ENCODE results near the gene UBE2J2. TPM values are rescaled to one million over a fixed set of nuclear protein-coding genes. Genes with fewer than 3 reads are reported as not detected.

The UBE2J2 gene
- total and polyA plus RNA-seq, 2 of the 8 experiments (the other 6 are each of a cell fraction or from before 2014, with no cell fraction given) = 33.6 to 67.9 TPM

DNA sequence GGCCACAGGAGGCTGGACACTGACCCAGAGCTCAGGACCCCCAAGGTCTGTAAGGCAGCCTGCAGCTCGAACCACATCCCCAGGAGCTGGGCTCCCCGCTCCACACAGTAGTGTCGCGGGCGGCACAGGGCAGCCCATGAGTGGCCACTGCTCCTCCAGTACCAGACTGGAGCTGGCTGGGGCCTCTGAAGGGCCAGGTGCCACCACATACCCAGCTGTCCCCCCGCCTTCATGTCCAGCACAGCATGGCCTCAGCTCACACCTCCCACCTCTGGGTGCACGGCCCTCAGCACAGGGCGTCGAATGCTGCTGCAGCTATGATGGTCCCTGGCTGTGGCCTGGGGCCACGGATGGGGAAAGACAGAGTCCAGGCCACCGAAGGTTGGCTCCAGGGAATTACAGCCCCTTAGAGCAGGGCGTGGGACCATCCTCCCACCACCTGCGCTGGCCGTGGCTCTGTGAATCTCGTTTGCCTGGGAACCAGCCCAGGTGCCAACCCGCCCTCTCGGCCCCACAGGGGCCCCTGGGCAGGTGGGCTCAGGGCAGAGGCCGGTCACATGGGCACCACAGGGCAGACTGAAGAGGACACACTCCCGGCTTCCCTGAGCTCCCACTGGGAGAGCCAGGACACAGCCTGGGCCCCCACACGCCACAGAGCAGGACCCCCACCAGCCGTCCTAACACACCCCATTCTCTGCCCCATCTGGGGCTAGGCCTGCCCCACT is 57.6 kb downstream of the UBE2J2 start:
- H4K91ac ChIP-seq (replicated peaks; ENCODE audit: insufficient read length, low read length) = no peak overlapping the region
- ChIA-PET POLR2A (ENCODE audit: partially characterized antibody) (interaction anchor here (0.6 to 4.3 kb wide), 6 partner anchors 11 to 815 kb away, joined by 3 to 15 read pairs (median 4); partner anchors contain the start of gene B3GALT6), CTCF (ENCODE audit: partially characterized antibody) (interaction anchor here (0.7 to 1.9 kb wide), 9 partner anchors 9 to 232 kb away, joined by 3 to 12 read pairs (median 3); no protein-coding TSS in a partner anchor)
- TF ChIP-seq BRCA1 (IDR thresholded peaks at IDR 0.05; ENCODE audit: low read depth, low read length) = no peak
- TF ChIP-seq ATF3 (IDR thresholded peaks at IDR 0.05; ENCODE audit: insufficient read depth, low read depth, low read length) = no peak
- WGBS, 2 experiments (ENCODE audit: extremely low coverage in 1 of 2, insufficient coverage in 1 of 2, insufficient read length in 1 of 2, insufficient replicate concordance in 2 of 2, low coverage in 1 of 2, low lambda C conversion rate in 2 of 2, missing lambda C conversion rate in 1 of 2) = 91% methylated on average over 20 of the region's 21 CpGs; no CpG with 5 or more reads in 1 of the 2 experiments
- H3K18ac ChIP-seq (ENCODE audit: extremely low read depth, low read length) = no peak overlapping the region
- no peak overlapping the region for H3K4ac ChIP-seq (replicated peaks; ENCODE audit: insufficient read length, low read depth, low read length)
- H3K23ac ChIP-seq (ENCODE audit: insufficient read length) = no peak overlapping the region
- H3K27ac ChIP-seq (ENCODE audit: low read depth, low read length) = no peak overlapping the region
- no peak overlapping the region for H3K4me3 ChIP-seq (ENCODE audit: extremely low read depth in 1 of 4, insufficient read depth in 2 of 4, low read depth in 3 of 4, low read length in 4 of 4)
- H3K9me3 ChIP-seq (ENCODE audit: insufficient read depth in 2 of 2, low read depth in 1 of 2, low read length in 1 of 2) = no peaks in the 10 kb centered on the region
- no peak overlapping the region; the same call in 1 of the 2 replicates for H2BK12ac ChIP-seq (ENCODE audit: low read depth, low read length)
- no peak overlapping the region for H2BK20ac ChIP-seq (ENCODE audit: low read length)
- no peak overlapping the region for H3K9ac ChIP-seq (replicated peaks in 1 of 4; ENCODE audit: extremely low read depth in 1 of 4, low read depth in 3 of 4, low read length in 3 of 4)
- no peak overlapping the region for H2BK120ac ChIP-seq (replicated peaks; ENCODE audit: low read depth, low read length)
- FAIRE-seq = no peak
- H4K20me1 ChIP-seq (replicated peaks in 1 of 2; ENCODE audit: control insufficient read depth in 1 of 2, insufficient read depth in 2 of 2, low read length in 2 of 2) = peaks cover 3 to 10% of the 10 kb centered on the region in 2 experiments
- H3K79me1 ChIP-seq (ENCODE audit: low read depth, low read length) = peaks cover 2% of the 10 kb centered on the region; the same call in 1 of the 2 replicates
- no peak overlapping the region for H2AFZ ChIP-seq (ENCODE audit: low read length)
- no peaks in the 10 kb centered on the region for H3K27me3 ChIP-seq (replicated peaks in 1 of 4; ENCODE audit: control insufficient read depth in 3 of 4, extremely low read depth in 1 of 4, insufficient read depth in 3 of 4, low read length in 3 of 4)
- no peaks in the 10 kb centered on the region for H3K23me2 ChIP-seq (ENCODE audit: low read depth, low read length)
- no peak overlapping the region for H2AK5ac ChIP-seq (ENCODE audit: low read depth, low read length)
- no peak overlapping the region for H2BK15ac ChIP-seq (ENCODE audit: low read length)
- no peak overlapping the region for H3K14ac ChIP-seq (ENCODE audit: insufficient read length)
- H4K8ac ChIP-seq (ENCODE audit: extremely low read depth, insufficient read depth, low read length) = no peak overlapping the region; the same call in 1 of the 2 replicates
- no peak overlapping the region for H4K5ac ChIP-seq (ENCODE audit: insufficient read length, low read depth, low read length)
- peaks cover 0 to 18% (median 5%) of the 10 kb centered on the region in 4 experiments; a peak in 5 of 8 replicates for H3K36me3 ChIP-seq (ENCODE audit: control insufficient read depth in 2 of 4, insufficient read depth in 4 of 4, low read length in 3 of 4)
- H3K79me2 ChIP-seq (ENCODE audit: control insufficient read depth in 1 of 2, insufficient read depth in 2 of 2, low read length in 2 of 2) = no peaks in the 10 kb centered on the region
- no peak for DNase-seq (ENCODE audit: low read depth in 1 of 2, low spot score in 2 of 2)
- H2BK5ac ChIP-seq (ENCODE audit: low read depth, low read length) = no peak overlapping the region
- H3K4me1 ChIP-seq (replicated peaks in 1 of 4; ENCODE audit: control insufficient read depth in 3 of 4, insufficient read depth in 4 of 4, low read length in 3 of 4) = no peaks in the 10 kb centered on the region; a peak in 1 of 7 replicates
- no peak overlapping the region for H3K4me2 ChIP-seq (ENCODE audit: insufficient read depth in 1 of 2, low read depth in 2 of 2, low read length in 2 of 2)
- no peak overlapping the region for H3K56ac ChIP-seq (replicated peaks; ENCODE audit: insufficient read length, low read depth, low read length)

Measured in H1 (cell line).